Fibroblast of villous mesenchyme (primary cell): Measurements from ENCODE around the gene COQ8B. TPM values are rescaled to one million over a fixed set of nuclear protein-coding genes. Genes with fewer than 3 reads are reported as not detected.

Experiments used
- DNase-seq: peaks from one replicate; pipeline ENCODE4 v3.0.0-alpha.2; 2010; ENCODE audit warnings: low read depth
- H3K4me3 ChIP-seq: 2 replicates; pipeline ENCODE4 v1.5.1; 2011; ENCODE audit warnings: low read depth, mild to moderate bottlenecking, low read length
- total RNA-seq: library from RNA; depleted of rRNA; stranded (reverse); fragments of >200 nt; gene quantifications from 2 replicates; pipeline ENCODE4 v1.2.3, GENCODE V29; 2012
- TF ChIP-seq, protein P1 (sequence below): IDR thresholded peaks from 2 replicates; pipeline ENCODE4 v1.5.1; 2012; ENCODE audit warnings: low read depth, mild to moderate bottlenecking, low read length; ENCODE audit not compliant: insufficient read depth

COQ8B gene
- total RNA-seq, 1 donor = 32.0 TPM

DNA sequence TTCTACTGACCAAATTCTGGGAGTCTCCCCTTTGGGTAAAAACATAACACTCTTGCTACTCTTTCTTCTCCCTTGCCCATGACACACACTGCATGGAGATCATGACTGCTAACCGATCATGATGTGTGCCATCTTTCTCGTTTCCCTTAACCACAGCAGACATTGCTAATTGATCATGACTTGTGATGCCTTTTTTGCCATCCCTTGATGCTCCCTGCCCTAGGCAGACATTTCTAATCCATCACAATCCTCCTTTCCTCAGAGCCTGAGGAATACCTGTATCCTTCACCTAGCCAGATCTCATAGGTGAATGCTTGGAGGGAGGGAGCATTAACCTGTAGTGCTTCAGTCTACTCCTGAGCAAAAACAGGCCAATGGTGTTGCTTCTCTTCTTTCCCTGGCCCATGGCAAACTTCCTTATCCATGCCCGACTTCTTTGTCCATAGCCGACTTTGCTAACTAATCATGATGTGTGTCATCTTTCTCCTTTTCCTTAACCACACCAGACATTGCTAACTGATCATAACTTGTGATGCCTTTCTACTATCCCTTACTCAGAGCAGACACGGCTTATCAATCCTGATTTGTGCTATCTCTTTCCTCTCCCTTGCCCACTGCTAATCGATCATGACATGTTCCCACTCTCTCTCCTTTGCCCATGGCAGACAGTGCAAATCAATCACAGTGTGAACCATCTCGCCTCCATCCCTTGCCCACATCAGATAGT, 44.0 kb downstream of the COQ8B start:
- DNase-seq = no peak
- TF ChIP-seq, protein P1, sequence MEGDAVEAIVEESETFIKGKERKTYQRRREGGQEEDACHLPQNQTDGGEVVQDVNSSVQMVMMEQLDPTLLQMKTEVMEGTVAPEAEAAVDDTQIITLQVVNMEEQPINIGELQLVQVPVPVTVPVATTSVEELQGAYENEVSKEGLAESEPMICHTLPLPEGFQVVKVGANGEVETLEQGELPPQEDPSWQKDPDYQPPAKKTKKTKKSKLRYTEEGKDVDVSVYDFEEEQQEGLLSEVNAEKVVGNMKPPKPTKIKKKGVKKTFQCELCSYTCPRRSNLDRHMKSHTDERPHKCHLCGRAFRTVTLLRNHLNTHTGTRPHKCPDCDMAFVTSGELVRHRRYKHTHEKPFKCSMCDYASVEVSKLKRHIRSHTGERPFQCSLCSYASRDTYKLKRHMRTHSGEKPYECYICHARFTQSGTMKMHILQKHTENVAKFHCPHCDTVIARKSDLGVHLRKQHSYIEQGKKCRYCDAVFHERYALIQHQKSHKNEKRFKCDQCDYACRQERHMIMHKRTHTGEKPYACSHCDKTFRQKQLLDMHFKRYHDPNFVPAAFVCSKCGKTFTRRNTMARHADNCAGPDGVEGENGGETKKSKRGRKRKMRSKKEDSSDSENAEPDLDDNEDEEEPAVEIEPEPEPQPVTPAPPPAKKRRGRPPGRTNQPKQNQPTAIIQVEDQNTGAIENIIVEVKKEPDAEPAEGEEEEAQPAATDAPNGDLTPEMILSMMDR = no peak

DNA sequence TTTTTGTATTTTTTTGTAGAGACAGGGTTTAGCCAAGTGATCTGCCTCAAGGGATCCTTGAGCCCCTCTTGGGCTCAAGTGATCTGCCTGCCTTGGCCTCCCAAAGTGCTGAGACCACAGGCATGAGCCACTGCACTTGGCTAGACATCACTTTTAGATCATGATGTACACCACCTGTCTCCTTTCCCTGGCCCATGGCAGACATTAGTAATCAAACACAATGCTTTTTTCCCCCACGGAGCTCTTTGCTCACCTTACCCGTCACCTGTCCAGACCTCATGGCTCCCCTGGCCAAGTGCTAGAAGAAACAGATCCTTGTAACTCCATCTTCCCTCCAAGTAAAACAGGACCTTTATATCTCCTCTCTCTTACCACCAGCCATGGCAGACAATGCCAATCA, 44.6 kb downstream of the COQ8B start:
- H3K4me3 ChIP-seq = no peak overlapping the region
- DNase-seq = no peak
- TF ChIP-seq, protein P1 = no peak

More for the DNA sequence above, 44.0 kb downstream of the COQ8B start:
- H3K4me3 ChIP-seq = no peak overlapping the region

DNA sequence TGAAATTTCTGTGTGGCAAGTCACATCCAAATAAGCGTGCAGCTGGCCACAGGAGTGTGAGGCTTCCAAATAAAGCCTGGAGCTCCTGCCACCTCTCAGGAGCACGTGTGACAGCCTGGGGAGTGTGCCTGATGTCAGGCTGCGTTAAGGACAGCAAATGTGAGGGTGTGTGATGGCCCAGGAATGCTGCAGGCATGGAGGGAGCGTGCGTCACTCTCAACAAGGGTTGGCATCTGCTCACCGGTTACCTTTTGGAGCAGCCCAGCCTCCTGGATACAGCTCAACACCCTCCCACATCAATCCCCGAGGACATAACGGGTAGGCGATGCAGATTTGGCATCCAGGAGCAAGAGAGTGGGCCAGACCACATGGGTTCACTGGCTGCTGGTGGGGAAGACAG, 45.3 kb downstream of the COQ8B start:
- DNase-seq = no peak
- no peak overlapping the region for H3K4me3 ChIP-seq
- TF ChIP-seq, protein P1 = no peak

DNA sequence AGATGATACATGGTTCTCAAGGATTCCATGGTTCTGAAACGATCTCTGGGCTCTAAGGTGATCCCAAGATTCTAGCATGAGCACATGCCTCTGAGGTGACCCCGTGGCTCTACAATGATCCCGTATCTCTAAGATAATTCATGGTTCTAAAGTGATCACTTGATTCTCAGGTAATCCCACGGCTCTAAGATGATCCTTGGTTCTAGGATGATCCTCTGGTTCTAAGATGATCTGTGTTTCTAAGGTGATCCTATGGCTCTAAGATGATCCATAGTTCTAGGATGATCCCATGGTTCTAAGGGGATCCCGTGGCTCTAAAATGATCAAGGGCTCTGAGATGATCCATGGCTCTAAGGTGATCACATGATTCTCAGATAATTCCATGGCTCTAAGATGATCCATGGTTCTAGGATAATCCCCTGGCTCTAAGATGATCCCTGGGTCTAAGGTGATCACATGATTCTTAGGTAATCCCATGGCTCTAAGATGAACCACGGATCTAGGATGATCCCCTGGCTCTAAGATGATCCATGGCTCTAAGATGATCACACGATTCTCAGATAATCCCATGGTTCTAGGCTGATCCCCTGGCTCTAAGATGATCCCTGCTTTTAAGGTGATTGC, 47.6 kb downstream of the COQ8B start:
- TF ChIP-seq, protein P1 = no peak
- H3K4me3 ChIP-seq = no peak overlapping the region
- no peak for DNase-seq

DNA sequence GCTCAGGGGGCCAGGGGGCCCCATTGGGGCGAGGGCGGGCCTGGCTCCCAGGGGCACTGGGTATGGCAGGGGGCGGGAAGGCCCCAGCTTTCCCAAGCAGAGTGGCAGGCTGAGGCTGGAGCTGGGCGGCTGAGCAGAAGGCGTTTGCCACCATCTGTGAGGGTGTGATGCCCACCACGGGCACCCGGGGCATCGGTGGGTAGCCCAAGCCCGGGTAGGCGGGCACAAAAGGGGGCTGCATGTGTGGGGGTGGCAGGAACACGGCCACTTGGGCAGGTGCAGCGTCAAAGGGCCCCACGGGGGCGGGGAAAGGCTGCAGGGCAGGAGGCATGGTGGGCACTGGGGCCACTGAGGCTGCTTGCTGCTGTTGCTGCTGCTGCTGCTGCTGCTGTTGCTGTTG, 49.1 kb downstream of the COQ8B start:
- DNase-seq = no peak
- H3K4me3 ChIP-seq = no peak overlapping the region
- TF ChIP-seq, protein P1 = no peak

DNA sequence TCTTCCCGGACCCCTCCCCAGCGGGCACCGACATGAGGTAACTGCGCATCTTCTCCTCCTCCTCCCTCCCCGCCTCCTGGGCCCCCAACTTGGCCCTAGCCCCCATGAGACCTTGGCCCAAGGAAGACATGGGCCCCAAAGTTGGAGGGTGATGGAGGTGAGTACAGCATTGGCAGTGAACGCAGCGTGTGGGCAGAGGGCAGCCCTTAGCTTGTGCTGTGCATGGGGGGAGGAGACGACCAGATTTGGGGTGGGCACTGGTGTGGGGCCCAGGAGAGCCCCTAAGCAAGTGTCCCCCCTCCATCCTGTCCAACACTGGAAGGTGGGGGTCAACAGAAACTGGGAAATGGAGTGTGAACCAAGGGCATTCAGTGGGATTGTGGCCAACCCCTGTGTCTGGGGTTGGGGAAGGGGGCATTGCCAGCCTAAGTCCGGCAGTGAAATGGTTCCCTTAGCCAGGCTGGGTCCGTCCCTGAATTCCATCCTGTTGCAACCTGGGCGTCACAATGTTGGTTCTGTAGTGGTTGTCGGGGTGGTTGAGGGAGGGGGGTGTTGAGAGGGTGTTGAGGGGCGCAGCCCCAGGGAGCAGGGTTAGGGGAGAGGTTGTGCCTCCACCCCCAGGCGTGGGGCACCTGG, 49.8 kb downstream of the COQ8B start:
- H3K4me3 ChIP-seq = no peak overlapping the region
- TF ChIP-seq, protein P1 = no peak
- no peak for DNase-seq
